LNCAP (cell line): ENCODE results near the gene ZNF500.

Experiments used
- TF ChIP-seq, protein P1 (sequence below): fragments of 450-650 bp; IDR thresholded peaks from 2 replicates; pipeline ENCODE4 v1.5.1; 2017; ENCODE audit warnings: mild to moderate bottlenecking

Gene ZNF500

GRCh38 chr16:4752351-4753100 lies 14.4 kb downstream of the ZNF500 start:
- TF ChIP-seq, protein P1, sequence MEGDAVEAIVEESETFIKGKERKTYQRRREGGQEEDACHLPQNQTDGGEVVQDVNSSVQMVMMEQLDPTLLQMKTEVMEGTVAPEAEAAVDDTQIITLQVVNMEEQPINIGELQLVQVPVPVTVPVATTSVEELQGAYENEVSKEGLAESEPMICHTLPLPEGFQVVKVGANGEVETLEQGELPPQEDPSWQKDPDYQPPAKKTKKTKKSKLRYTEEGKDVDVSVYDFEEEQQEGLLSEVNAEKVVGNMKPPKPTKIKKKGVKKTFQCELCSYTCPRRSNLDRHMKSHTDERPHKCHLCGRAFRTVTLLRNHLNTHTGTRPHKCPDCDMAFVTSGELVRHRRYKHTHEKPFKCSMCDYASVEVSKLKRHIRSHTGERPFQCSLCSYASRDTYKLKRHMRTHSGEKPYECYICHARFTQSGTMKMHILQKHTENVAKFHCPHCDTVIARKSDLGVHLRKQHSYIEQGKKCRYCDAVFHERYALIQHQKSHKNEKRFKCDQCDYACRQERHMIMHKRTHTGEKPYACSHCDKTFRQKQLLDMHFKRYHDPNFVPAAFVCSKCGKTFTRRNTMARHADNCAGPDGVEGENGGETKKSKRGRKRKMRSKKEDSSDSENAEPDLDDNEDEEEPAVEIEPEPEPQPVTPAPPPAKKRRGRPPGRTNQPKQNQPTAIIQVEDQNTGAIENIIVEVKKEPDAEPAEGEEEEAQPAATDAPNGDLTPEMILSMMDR, result no peak

DNA sequence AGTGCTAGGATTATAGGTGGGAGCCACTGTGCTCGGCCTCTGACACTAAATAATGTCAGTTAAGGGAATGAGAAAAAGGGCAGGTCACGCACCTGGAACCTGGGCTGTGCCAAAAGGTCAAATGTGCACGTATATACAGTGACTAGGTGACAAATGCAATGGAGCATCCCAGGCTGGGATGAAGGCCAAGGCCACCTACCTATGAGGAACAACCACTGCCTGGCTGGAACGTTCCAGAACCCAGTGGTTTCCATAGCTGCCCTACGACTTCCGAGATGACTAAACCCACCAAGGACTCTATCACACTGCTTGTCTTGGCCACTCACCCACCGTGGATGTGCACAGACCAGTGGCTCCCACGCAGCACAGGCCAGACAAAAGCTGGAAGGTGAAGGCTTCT lies 16.1 kb downstream of the ZNF500 start:
- TF ChIP-seq, protein P1, result no peak

- TF ChIP-seq, protein P1, result no peak
Measured at GRCh38 chr16:4749700-4750257, 17.2 kb downstream of the ZNF500 start.

- TF ChIP-seq, protein P1, result no peak
Measured at GRCh38 chr16:4748682-4749411, 18.1 kb downstream of the ZNF500 start.

DNA sequence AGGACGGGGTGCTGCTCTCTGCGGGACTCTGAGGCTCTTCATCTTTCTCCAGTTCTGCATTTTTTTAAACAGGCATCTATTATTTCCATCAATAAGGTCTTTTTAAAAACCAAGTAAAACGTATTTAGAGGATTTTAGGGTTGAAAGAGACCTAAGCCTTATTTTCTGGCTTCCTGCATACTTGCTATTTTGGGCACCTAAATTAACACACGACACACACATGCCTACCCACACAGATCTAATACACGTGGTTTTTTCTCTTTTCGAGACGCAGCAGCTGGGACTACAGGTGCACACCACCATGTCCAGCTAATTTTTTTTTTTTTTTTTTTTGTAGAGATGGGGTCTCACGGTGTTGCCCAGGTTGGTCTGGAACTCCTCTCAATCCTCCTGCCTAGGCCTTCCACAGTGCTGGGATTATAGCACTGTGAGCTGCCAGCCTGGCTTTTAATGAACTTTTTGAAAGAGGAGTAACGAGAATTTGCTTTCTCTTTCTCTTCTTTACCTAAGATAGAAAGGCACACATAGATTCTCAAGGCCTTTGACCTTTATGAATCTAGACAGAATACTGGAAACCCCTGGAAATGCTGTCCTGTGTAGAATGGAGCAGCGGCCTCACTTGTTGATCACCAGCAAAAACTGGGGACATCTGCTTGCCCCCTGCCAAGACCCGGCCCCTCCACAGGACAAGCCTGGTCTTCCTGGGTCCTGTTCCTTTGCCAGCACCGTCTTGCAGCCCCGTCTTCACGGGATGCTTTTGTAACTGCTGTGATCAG lies 18.9 kb downstream of the ZNF500 start:
- TF ChIP-seq, protein P1, result no peak

DNA sequence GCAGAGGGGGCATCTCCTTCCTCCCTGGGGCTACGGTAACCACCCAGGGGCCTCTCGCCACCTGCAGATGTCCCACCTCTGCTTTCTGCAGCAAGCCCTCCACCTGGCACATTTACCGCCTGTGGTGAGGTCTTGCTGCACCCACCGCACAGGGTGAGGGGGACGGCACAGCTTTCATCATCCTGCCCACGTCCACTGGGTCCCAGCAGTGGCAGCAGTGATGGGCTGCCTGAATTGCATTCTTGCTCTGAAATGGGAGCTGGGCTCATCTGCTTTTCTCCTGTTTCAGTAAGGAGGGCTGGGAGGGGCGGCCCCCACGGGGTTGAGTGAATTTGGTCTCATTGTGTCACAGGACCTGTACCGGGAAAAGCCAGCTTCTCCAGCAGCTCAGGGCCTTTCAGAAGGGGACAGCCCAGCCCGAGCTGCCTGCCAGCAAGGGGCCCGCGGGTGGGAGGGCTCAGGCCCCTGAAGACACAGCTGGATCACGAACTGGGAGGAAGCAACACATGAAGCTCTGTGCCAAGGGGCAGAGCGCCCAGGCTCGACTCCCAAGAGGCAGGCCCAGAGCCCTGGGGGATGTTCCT lies 19.9 kb downstream of the ZNF500 start:
- TF ChIP-seq, protein P1, result no peak

GRCh38 chr16:4746215-4746614 lies 20.7 kb downstream of the ZNF500 start:
- TF ChIP-seq, protein P1, result no peak
